Activated T-cell treated with anti-CD3 and anti-CD28 coated beads for 1 hour (primary cell): ENCODE results near the gene ADAM12.
"Not testable (repeated sequence)": the region's sequence is repeated elsewhere in the genome, so short reads cannot be mapped to it uniquely, and the experiment has no call there.

Experiments
- DNase-seq: peaks from one replicate; pipeline ENCODE4 v3.0.0-alpha.2; 2020; ENCODE audit warnings: low read depth

Gene ADAM12

GRCh38 chr10:126177417-126178030 is 210.8 kb downstream of the ADAM12 start:
- DNase-seq, result no peak

- DNase-seq, result no peak
Observed at GRCh38 chr10:126175641-126176262, 212.5 kb downstream of the ADAM12 start.

GRCh38 chr10:126172755-126173154 is 215.5 kb downstream of the ADAM12 start:
- DNase-seq, result not testable (repeated sequence)

DNA sequence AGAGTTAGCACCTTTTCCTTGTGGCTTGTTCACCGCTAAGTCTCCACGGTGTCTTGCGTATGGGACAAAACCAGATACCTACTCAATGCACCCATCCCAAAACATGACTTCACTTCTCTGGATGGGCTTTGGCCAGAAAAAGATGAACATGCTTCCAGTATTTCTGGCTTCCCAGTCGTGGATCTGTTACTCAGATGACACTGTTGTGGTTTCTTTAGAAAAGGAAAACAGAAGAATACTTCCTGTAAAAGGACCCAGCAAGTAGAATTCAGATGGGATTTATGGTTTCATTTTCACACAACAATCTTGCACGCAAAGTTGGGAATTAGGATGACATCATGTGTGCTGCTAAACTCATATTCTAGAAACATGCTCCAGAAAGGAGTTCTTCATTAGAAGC is 216.7 kb downstream of the ADAM12 start:
- DNase-seq, result no peak

GRCh38 chr10:126170776-126171175 is 217.5 kb downstream of the ADAM12 start:
- DNase-seq, result no peak

DNA sequence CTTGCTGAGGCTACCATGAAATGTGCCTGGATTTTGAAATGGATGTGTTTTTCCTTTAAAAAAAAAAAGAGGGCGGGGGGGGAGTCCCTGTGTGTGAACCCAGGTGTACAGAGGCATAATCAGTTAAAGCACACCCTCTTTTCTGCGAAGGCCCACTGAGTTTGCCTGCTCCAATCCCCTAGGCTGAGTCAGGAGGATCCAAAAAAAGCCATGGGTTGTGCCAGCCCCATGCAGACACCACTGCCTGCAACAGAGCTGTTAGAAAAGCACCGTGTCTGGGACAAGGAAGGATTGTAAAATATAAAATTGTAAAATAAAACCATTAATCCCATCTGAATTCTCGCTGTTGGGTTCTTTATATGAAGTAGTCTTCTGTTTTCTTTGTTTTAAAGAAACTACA is 217.9 kb downstream of the ADAM12 start:
- DNase-seq, result no peak

- no peak for DNase-seq
Observed at GRCh38 chr10:126169899-126170298, 218.4 kb downstream of the ADAM12 start.

- no peak for DNase-seq
Observed at GRCh38 chr10:126166797-126167196, 221.5 kb downstream of the ADAM12 start.

DNA sequence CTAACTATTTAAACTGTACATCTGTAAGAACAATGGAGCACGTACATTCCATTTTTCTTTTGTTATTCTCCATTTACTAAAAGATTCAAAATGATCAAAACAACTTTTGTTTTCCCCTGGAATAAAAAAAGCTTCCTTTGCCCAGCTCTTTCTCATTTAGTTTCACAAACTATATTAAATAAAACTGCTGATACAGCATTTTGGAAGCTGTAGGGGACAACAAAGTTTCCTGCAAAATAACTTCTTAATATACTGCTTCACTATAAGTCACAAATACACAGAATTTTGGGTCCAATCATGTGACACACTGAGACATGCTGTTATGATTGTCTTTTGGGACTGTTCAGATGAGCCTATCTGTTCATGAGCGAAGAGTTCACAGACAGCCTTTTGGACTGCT is 222.4 kb downstream of the ADAM12 start:
- DNase-seq, result no peak

DNA sequence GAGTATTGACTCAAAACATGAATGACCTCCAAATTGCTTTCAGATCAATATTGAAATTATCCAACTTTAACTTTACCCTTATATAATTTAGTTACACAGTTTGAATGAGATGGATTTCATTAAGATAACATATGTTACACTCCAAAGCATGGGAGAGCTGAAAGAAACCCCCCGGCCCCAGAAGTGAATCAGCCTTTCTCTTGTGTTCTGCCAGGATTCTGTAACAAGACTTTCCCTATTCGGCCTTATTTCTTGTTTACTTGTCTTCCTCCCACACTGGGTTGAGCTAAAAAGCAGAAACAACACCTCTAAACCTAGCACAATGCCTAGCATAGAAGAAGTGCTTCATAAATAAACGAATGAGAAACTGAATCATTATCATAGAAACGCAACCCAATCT is 224.8 kb downstream of the ADAM12 start:
- no peak for DNase-seq

- DNase-seq, result no peak
Observed at GRCh38 chr10:126161691-126162090, 226.6 kb downstream of the ADAM12 start.

- DNase-seq, result no peak
Observed at GRCh38 chr10:126160971-126161630, 227.2 kb downstream of the ADAM12 start.

GRCh38 chr10:126160571-126160970 is 227.7 kb downstream of the ADAM12 start:
- no peak for DNase-seq

- no peak for DNase-seq
Observed at GRCh38 chr10:126158133-126158892, 230.0 kb downstream of the ADAM12 start.

DNA sequence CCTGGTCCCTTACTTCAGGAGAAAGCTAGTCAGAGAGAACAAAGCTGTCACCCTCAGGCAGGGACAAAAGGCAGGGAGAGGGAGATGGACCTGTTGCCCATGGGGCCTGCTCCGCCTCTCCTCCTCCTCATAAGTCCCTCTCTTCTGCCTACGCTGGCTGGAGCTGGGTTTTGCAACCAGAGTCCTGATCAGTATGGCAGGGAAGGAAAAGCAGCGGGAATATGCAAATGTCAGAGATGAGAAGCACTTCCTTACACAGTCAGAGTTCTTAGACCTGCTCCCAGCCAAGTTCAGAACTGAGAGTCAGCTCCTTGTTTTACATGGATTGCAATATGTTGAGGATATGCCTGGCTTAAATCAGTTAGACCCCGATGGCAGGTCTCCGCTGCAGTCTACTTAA is 231.1 kb downstream of the ADAM12 start:
- no peak for DNase-seq

GRCh38 chr10:126156503-126156902 is 231.8 kb downstream of the ADAM12 start:
- no peak for DNase-seq

GRCh38 chr10:126156012-126156411 is 232.3 kb downstream of the ADAM12 start:
- DNase-seq, result no peak

GRCh38 chr10:126155528-126155927 is 232.7 kb downstream of the ADAM12 start:
- no peak for DNase-seq

DNA sequence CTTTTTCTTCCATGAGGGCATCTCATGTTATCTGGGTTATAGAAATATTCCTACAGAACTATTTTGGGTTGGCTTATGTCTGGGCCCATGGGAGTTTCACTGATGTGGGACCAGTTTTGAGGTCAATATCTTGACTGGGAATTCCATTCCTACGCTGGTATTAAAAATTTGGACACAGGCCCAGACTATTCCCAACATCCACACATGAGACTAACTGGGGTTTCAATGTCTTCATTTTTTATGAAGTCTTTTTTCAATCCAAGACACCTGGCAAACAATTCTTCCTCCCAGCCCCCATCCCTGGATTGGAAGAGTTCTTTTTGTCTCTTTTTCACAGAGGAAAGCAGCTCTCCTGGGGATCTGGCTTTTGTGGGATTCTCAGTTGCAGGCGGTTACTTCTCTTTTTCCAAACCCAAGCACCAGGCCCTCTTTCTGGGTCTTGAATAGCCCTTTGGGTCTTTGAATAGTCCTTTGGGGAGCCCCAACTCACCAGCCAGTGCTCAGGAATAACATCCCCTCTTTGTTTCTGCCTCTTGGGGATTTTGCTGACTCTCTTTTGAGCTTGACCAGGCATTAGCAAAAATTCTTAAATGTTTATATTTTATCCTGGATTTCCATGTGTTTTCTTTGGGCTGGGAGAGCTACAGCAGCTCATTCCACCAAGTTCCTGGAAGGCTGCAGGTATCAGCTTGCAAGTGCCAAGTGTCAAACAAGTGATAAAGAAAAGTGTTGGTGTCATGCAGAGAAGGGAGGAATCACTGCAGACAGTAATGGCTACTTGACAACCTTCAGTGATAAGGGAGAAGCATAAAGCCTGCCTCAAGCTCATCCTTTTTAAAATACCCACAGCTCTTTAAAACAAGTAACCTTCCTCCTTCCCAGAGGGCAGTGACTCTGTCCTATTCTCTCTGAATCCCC is 234.3 kb downstream of the ADAM12 start:
- no peak for DNase-seq

DNA sequence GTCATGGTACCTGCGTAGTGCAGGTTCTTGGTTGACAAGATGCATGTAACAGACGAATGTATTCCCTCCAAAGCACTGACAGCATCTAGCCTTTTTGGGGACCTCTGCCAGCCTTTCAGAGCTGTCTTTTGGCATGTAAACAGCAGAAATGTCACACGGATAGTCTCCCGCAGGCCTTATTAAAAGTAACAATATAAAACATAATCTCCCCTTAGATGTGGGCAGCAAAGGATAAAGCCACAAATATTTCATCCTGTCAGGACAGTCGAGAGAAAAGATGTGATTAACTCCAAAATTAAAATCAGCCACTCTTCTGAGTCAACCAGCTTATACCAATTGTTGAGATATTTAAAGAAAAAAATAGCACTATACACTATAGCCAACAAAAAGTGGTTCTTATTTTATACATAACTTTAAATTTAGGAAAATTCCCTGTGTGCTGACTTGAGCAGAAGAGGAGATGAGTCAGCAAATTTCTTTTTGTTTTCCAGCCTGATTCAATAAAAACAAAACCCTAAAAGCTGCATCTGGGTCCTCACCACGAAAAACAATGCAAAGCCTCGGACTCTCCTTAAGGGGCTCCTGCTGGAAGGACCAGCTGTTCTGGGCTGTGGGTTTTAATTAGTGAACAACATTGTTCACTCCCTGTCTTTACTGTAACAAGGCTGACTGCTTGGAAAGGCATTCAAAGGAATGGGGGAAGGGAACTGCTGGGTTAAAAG is 240.2 kb downstream of the ADAM12 start:
- DNase-seq, result no peak

- no peak for DNase-seq
Observed at GRCh38 chr10:126146771-126147170, 241.5 kb downstream of the ADAM12 start.
